Fibroblast of skin of left quadriceps (primary cell): Measurements from ENCODE around the gene LIPT2.

Experiments used
- DNase-seq, 2 experiments: peaks; one replicate each; pipeline ENCODE4 v3.0.0-alpha.2; 2013; ENCODE audit warnings: low read depth in 2 of 2

Gene LIPT2

GRCh38 chr11:74466916-74467885 lies 26.3 kb downstream of the LIPT2 start, which contains the start of gene KCNE3:
Gene KCNE3, minus strand, starts transcription at chr11:74467549. Its CDS starts 9,986 bp downstream, at chr11:74457563.
- no peak for DNase-seq

DNA sequence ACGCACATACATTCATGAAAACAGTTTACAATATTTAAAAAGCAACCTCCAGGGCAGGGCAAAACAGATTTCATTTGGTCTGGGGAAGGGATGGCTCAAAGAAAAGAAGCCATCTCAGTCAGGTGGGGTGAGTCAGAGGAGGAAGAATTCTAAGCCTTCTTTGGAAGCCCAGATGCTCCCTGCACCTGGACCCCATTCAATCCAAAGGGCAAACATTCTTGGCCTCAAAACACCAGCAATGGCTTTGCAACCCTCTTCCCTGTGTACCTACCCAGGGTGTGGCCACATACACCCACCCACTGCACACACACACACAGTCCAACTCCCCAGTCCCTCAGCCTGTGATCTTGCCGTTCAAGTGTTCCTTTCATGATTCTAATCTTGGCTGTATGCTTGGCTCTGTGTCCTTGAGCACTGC lies 28.2 kb downstream of the LIPT2 start:
- DNase-seq, result no peak

DNA sequence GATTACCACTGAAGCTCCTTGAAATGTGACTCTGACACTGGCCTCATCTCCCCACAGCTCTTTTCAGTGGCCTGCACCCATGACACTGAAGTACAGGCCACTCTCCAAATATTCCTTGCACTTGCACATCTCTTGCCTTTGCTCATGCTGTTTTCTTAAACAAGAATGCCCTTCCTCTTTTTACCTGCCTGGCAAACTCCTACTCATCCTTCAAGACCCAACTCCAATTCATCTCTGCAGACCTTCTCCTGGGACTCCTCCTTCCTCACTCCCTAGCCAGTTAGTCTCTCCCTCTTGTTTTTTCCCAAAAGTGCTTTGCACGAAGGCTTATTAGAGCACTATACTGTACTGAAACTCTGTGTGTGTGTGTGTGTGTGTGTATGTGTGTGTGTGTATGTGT lies 28.8 kb downstream of the LIPT2 start:
- no peak for DNase-seq

DNA sequence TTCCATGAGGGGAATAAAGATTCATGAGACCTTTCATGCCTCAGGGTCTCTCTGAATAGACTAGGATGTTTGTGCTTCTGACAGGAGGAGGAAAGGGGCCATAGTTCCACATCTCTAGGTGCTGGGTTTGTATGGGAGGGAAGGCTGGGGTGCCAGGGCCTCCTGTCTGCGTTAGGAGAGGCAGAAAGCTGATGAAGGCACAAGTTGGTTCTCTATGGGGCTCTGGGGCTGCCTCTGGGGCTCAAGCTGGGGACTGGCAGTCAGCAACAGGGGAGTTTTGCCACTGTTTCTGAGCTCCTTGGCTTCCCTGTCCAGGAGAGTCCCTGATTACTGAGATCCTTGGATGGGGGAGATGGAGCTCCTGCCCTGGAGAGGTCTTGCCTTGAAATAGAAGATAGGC lies 30.3 kb downstream of the LIPT2 start:
- DNase-seq, result no peak

- no peak for DNase-seq
These were observed 30.9 kb downstream of the LIPT2 start for GRCh38 chr11:74462631-74463030.

GRCh38 chr11:74462009-74462408 lies 31.5 kb downstream of the LIPT2 start:
- no peak for DNase-seq

- no peak for DNase-seq
These were observed 32.9 kb downstream of the LIPT2 start for GRCh38 chr11:74460481-74461154.

DNA sequence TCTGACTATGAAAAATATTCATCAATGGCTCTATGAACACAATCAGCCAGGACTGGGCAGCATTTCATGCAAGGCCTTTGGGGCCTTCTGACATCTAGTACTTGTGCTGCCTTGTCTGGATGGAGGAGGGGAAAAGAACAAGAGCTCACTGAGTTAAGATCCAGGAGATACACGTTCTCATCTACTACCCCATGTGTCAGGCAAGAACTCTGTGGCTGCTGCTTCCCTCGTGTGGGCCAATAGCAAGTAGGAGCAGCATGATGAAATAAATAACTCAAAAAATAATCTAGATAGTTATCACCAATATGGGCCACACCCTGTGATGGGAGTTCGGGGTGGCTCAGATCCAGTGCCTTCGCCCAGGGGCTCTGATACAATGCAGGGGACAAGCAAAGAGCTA lies 33.5 kb downstream of the LIPT2 start:
- no peak for DNase-seq

GRCh38 chr11:74459584-74459983 lies 33.9 kb downstream of the LIPT2 start:
- no peak for DNase-seq

- DNase-seq, result no peak
These were observed 36.2 kb downstream of the LIPT2 start for GRCh38 chr11:74457356-74457755.

- DNase-seq, result no peak
These were observed 40.0 kb downstream of the LIPT2 start for GRCh38 chr11:74453373-74453975.

GRCh38 chr11:74452366-74452765 lies 41.2 kb downstream of the LIPT2 start:
- no peak for DNase-seq

DNA sequence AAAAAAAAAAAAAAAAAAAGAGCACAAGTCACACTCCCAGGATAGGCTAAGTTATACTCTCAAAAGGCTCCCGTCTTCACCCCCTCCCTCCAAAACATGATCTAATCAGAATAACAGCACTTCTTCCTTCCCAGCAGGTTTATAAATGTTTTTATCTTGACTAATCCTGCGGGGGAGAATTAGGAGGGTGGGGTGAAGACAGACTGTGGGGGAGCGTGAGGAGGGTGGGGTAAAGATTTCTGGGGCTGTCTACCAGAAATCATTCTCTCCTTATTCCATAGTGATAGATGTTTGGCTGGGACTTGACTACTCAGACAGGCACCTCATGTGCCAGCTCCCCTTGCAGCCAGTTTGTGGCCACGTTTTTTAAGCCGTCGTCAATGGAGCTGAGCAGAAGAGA lies 43.2 kb downstream of the LIPT2 start:
- DNase-seq, result no peak

- peak; percentile 65 to 70 for DNase-seq
These were observed 44.1 kb downstream of the LIPT2 start for GRCh38 chr11:74449369-74449931.

GRCh38 chr11:74447720-74448119 lies 45.8 kb downstream of the LIPT2 start:
- no peak for DNase-seq

- DNase-seq, result peak; percentile 34 to 40
These were observed 47.0 kb downstream of the LIPT2 start for GRCh38 chr11:74446532-74446938.

GRCh38 chr11:74444173-74444826 lies 49.2 kb downstream of the LIPT2 start:
- DNase-seq, result no peak

DNA sequence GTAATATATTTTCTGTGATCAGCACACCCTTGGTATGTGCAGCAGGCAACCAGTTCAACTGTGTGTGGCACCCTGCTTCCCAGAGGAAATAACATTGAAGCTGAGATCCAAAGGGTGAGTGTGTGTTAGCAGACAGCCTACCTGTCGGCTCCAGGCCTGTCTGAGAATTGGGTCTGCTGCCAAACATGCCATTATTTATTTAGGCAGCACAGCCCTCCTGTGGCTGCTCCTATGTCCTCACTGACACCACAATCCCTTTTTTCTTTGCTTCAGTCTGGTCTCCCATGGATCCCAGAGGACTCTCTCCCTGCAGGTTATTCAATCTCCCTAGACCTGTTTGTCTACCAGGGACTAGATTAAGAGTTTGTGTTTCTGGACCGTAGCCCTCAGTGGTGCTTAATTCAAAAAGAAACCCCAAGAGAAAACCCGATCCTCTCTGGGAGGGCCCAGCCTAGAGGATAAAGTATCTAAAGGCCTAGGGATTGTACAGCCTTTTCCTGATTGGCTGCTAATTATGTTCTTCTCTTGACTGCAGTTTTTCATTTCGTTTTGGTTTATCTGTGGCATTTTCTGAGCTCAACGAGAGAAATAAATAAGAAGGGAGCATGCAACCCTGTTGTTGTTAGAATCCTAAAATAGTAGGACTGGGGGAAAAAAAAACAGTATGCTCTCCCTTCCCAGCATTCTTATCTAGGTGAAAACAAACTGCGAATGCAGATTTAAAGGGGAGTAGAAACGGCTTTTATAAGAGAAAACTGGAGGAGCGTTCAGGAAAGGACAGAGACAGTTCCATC lies 50.3 kb downstream of the LIPT2 start:
- no peak for DNase-seq

DNA sequence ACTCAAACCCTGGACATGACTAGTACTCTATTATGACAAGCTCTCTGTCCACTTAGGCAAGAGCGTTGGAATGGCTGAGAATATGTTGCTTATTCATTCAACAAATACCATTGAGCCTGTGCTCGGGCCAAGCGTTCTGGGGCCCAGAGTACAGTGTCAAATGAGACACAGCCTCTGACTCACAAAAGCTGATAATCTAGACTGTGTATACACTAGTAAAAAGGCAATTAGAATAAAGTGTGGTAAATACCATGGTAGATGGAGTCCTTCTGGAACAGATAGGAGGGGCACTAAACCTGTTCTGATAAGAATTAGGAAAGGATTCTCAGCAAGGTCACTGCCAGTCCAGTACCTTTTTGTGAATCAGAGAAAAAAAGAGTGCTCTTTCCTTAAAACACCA lies 50.9 kb downstream of the LIPT2 start:
- no peak for DNase-seq
